ENCODE data around the gene ABLIM1.

Gene ABLIM1

GRCh38 chr10:114647545-114648138 is 10.4 kb downstream of the ABLIM1 start:
- DNase-seq (ENCODE audit: low spot score): peak; percentile 25

DNA sequence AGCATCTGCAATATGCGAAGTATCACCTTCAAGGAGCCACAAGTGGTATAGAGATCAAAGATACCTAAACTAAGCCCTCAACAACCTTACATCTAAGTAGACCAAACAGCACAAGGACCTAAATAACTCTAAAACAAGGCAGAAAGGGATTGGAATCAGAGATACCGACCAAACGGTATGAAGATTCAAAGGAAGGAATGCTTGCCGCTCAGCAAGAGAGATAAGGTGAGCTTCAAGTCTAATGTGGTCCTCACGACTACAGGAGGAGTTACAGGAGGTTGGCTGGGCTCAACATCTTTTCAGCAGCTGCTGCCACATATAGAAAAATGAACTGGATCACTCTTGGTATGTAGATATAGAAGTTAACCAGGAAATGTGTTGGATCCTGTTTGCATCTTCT is 11.6 kb downstream of the ABLIM1 start:
- no peak for DNase-seq (ENCODE audit: low spot score)

DNA sequence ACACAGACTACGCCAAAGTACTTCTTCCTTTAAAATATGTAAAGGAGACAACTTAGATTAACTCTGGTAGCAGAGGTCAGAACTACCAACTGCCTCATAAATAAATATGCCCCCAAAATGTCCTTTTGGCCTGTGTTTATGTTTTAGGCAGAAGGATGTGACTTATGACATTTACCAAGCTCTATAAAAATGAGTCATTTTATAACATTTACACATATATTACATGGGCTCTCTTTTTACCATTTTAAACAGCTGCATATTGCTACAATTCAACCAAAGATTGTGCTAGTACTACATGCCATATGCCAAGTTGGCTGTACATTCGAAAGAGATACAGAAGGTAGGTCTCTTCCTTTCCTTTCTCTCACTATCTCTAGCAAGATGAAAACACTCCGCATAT is 12.4 kb downstream of the ABLIM1 start:
- no peak for DNase-seq (ENCODE audit: low spot score)

GRCh38 chr10:114643158-114643557 is 14.9 kb downstream of the ABLIM1 start:
- DNase-seq (ENCODE audit: low spot score): no peak

DNA sequence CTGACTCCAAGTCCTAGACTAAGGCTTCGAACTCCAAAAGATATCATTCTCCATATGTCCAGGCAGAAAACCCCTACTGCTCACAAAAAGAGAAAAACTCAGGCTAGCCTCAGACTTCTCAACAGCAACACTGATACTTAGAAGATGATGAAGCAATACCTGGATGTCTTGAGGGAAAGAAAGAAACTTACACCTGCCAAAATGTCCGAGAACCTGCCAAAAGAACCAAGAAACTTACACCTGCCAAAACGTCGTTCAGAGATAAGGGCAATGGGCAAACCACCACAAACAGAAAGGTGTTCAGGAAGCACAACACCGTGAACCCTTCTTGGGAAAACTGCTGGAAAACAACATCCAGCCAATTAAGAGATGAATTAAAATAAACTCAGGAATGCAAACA is 15.3 kb downstream of the ABLIM1 start:
- no peak for DNase-seq (ENCODE audit: low spot score)

DNA sequence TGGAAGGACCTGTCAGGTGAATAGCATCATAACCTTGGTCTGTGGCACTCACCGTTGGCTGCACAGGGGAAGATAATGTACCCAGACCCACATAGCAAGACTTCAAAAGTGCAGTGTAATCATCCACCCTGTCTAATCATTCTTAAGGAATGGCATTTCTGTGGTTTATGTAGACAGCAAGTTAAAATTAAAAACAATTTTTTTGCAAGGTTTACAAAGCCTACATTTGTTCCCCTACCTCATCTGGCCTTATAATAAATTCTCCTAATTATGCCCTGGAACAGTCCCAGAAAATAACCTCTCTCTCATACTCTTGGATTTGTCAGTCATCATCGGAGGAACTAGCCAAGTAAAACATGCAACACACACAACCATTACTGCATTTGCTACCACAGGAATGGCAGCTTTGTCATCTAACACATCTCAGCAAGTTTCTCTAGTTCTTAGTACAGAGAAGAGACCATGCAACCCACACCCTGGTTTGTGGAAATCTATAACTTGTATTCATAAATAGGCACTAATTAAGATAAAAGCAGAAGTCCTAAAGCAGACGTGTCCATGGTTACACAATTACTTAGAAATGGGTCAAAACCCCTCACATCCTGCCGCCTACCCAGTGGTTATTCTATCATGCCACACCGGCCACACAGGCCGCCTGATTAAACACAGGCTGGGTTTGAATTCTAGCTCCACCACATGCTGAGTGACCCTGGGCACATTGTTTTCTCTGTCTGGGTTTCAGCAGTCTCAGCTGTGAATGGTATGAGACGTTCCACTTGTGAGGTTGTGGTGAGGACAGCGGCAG is 19.1 kb downstream of the ABLIM1 start:
- peak; percentile 76 for DNase-seq (ENCODE audit: low spot score)

- no peak for DNase-seq (ENCODE audit: low spot score)
Measured at GRCh38 chr10:114635797-114636550, 22.1 kb downstream of the ABLIM1 start.

GRCh38 chr10:114635101-114635500 is 23.0 kb downstream of the ABLIM1 start:
- DNase-seq (ENCODE audit: low spot score): no peak

DNA sequence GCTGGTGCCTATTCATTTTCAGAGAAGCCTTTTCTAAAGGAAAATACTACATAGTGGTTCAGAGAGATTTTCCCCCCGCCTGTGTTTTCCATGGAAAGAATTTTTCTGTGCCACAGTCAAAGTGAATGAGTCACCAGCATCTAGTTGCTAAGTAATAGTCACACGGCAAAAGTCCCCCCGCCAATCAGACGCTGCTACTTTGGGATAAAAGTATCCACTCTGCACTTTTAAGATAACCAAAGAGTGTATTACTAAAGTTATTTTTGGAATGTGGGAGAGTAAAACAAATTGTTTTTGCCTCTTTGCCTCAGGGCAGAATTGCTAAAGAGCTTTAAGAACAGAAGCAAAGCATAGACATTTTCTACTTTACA is 23.5 kb downstream of the ABLIM1 start:
- peak; percentile 82 for DNase-seq (ENCODE audit: low spot score)

GRCh38 chr10:114632869-114633715 is 25.0 kb downstream of the ABLIM1 start:
- peak; percentile 80 for DNase-seq (ENCODE audit: low spot score)

- DNase-seq (ENCODE audit: low spot score): peak; percentile 64
Measured at GRCh38 chr10:114631666-114632417, 26.2 kb downstream of the ABLIM1 start.

DNA sequence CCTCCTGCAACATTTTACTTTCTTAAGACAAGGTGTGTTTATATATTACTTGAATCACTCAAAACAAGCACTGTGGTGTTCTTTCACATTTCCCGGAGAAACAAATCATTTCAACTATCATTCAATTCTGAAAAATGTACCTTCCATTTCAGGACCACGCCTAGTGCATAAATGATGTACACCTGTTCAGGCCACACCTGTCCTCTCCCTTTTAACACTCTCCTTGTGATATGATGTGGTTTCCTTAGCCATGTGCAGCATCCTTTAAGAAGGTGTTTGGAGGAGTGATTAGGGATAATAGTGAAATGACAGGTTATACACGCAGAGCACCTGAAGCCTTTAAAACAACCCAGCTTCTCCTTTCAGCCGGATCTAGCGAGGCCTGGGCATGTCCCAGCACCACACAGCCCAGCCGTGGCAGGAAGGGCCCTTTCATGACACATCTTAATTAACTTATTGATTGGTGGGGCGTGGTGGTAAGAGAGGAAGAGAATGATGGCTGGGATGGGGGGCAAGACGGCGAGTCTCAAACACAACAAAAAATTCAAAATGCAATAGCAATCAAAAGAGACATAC is 26.9 kb downstream of the ABLIM1 start:
- no peak for DNase-seq (ENCODE audit: low spot score)

DNA sequence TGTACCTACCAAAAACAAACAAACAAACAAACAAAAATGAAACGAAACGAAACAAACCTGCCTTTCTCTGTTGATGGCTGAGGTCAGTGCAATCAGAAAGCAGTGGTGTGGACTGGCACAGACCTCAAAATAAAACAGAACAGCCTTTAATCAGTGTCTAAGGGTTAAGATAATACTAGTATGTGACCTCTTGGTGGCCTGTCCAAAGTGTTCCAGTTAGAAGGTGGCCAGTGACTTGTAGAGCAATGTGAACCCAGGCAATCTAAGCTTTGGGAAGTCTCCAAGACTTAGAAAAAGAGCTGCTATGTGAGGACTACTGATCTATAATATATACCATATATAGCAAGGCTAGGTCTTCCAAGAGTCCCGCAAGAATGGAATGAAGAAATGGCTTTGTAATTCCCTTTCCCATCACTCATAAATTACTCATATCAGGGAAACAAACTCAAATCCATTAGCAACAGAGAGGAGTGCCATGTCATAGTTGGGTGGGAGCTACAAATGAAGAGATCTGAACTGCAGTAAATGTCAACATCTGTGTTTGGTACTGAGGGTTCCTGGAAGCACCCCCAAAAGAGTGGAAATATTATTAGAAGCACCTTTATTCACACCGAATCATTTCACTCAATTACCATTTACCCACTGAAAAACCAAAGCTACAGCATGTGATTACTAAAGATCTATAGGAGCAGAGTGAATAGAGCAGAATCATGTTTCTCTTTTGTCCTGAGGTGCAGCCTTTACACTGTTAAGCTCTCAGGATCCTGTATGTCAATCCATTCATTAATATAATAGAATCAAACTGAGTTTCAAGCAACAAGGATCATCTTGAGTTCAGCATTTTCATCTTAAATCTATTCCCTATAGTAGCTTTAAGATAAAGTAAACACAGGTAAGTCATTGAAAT is 28.0 kb downstream of the ABLIM1 start:
- DNase-seq (ENCODE audit: low spot score): no peak

DNA sequence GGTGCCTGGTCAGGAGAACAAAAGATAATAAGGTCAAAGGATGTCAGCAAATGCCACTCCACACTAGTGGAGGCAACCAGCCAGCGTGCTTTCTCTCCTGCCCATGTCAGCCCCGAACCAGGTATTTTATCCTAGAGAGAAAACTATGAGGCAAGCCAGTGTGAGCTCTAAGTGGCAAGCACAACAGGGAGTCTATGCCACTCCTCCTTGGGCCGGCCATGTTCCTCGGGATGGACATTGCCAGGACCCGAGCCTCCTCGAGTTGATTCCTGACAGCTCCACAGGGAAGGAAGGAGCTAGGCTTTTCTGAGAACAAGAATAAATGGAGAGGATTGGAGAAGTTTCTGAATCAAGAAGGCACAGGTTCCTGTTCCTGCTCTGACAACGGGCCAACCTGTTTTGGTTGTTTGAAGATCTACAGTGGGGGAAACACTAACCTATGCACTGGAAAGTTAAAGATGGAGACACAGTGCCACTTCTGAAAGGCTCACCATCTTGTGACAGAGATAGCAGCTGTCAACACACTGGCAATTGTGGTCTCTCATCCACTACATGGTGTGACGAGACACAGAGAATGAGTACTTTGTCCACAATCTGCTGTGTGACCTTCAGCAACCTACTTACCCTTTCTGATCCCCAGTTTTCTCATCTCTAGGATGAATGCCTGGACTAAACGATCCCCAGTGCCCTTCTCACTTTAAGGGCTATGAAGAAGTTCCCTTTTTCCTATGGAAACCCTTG is 28.8 kb downstream of the ABLIM1 start:
- no peak for DNase-seq (ENCODE audit: low spot score)

DNA sequence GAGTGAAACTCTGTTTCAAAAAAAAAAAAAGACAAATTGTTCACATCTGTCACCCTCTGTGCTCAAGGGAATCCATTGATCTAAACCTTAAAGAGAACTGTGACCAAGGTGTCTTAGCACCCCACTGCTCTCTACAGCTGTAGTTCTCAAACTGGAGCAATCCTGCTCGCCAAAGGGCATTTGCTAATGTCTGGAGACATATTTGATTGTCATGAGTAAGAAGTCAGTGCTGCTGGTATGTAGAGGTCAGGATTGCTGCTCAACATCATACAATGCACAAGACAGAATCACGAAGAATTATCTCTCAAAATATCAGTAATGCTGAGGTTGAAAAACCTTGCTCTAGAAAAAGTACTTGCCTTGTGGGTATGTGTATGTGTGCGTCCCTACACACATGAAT is 30.0 kb downstream of the ABLIM1 start:
- DNase-seq (ENCODE audit: low spot score): no peak

GRCh38 chr10:114626841-114627240 is 31.2 kb downstream of the ABLIM1 start:
- no peak for DNase-seq (ENCODE audit: low spot score)

- no peak for DNase-seq (ENCODE audit: low spot score)
Measured at GRCh38 chr10:114624951-114625780, 32.9 kb downstream of the ABLIM1 start.

GRCh38 chr10:114624422-114624821 is 33.7 kb downstream of the ABLIM1 start:
- no peak for DNase-seq (ENCODE audit: low spot score)
